Stimulated activated CD8-positive, alpha-beta memory T cell treated with anti-CD3 and anti-CD28 coated beads, Interleukin-15, amount 100 ng/mL, for 48 hours (primary cell): ENCODE data around the gene CFL1.

Experiments
- DNase-seq, 2 donors: peaks; one replicate each; pipeline ENCODE4 v3.0.0-alpha.2; 2020; ENCODE audit warnings: low read depth in 2 of 2

CFL1 gene

GRCh38 chr11:65888163-65888814 is 30.3 kb upstream of the CFL1 start, which contains the start of gene FIBP:
Gene FIBP (minus strand): TSS chr11:65888471. CDS start chr11:65888418, 53 bp downstream.
- DNase-seq, result peak; percentile 95 to 96

- no peak for DNase-seq
Measured at GRCh38 chr11:65887723-65888162, 29.8 kb upstream of the CFL1 start.

- DNase-seq, result no peak
Measured at GRCh38 chr11:65886826-65887722, 29.1 kb upstream of the CFL1 start.

- no peak for DNase-seq
Measured at GRCh38 chr11:65885808-65886536, 28.0 kb upstream of the CFL1 start.

- DNase-seq, result no peak
Measured at GRCh38 chr11:65885231-65885630, 27.3 kb upstream of the CFL1 start.

GRCh38 chr11:65884716-65885092 is 26.7 kb upstream of the CFL1 start:
- peak; percentile 63 to 70 for DNase-seq

- DNase-seq, result no peak
Measured at GRCh38 chr11:65883786-65884715, 26.1 kb upstream of the CFL1 start.

GRCh38 chr11:65883058-65883761 is 25.2 kb upstream of the CFL1 start:
- DNase-seq, result no peak

GRCh38 chr11:65882120-65883057 is 24.4 kb upstream of the CFL1 start:
- DNase-seq, result no peak

GRCh38 chr11:65880844-65881421 is 23.0 kb upstream of the CFL1 start:
- DNase-seq, result no peak

- no peak for DNase-seq
Measured at GRCh38 chr11:65880027-65880426, 22.0 kb upstream of the CFL1 start.

- no peak for DNase-seq
Measured at GRCh38 chr11:65879617-65880016, 21.6 kb upstream of the CFL1 start, which contains the start of gene CTSW. Gene CTSW (plus strand): TSS chr11:65879837. CDS start chr11:65879855, 18 bp downstream.

GRCh38 chr11:65873318-65874156 is 15.6 kb upstream of the CFL1 start:
- DNase-seq, result peak; percentile 90 to 92

- DNase-seq, result no peak
Measured at GRCh38 chr11:65872586-65873317, 14.8 kb upstream of the CFL1 start, which contains the start of gene EFEMP2. Gene EFEMP2 (minus strand): TSS chr11:65872800. CDS start chr11:65872354, 446 bp downstream.

GRCh38 chr11:65871811-65872548 is 14.0 kb upstream of the CFL1 start:
- DNase-seq, result no peak
